ENCODE data around the gene HSPB7. TPM values are rescaled to one million over a fixed set of nuclear protein-coding genes. Genes with fewer than 3 reads are reported as not detected.
A peak's percentile ranks its signal among the peaks of the same experiment; 100 is the strongest.
"Not testable (repeated sequence)": the region's sequence is repeated elsewhere in the genome, so short reads cannot be mapped to it uniquely, and the experiment has no call there.

Gene HSPB7
- polyA plus RNA-seq, 3 donors: 3.6 to 7.3 (median 3.6) TPM

DNA sequence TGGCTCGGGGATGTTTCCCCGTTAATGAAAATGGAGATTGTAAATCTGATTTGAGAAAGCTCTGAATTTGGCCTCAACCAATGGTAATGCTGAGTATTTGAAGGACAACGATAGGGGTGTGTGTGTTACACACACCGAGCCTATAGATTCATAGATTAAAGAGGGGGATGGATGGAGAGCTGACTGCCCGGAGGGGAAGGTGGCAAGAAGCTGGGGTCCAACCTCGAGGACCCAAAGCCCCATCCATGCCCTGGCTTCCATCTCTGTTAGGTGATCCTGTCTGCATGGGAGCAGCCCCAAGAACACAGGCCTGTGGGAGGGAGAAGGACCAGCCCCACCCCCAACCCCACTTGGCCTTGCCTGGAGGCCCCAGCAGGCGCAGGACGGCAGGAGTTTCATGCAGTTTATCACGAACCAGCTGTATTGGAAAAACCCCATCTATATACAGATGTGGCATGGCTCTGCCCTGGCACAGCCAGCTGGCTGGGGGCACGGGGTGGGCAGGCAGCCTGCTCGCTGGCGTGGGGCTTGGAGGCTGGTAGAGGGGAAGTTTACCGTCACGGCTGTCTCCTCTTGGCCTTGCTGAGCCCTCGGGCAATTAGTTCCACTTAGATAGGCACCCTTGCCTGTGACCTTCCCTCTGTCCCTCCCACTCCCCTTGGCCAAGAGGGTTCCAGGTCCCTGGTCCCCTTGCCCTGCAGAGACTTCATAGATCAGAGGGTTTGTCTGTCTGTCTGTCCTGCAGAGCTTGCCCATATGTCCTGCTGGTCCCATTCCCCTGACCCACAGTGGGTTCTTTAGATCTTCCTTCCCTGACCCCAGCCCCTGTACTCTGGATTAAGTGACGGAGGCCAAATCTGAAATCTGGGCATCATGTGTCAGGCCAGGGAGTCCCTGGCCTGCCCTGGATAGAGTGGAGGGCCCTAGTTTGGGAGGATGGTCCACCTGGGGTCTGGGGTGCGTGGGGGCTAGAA is 3.0 kb downstream of the HSPB7 start:
- DNase-seq (ENCODE audit: extremely low read depth in 1 of 11, low read depth in 9 of 11, low spot score in 4 of 11): no peak

DNA sequence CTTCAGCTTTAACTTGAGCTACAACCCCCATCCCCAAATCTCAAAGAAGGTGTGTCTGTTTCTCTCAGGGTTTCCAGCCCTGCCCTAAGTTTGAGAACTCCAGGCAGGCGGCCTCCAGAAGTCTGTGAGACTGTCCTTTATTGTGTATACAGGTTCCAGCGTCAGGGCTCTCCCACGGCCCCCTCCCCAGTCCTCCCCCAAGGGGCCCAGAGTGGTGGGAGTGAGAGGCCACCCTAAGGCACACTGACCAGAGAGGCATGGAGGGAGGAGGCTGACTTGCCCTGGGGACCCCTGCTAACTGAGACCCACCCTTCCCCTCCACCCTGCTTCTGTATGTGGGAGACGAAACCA is 4.0 kb downstream of the HSPB7 start:
- DNase-seq (ENCODE audit: extremely low read depth in 1 of 11, low read depth in 9 of 11, low spot score in 4 of 11): no peak

DNA sequence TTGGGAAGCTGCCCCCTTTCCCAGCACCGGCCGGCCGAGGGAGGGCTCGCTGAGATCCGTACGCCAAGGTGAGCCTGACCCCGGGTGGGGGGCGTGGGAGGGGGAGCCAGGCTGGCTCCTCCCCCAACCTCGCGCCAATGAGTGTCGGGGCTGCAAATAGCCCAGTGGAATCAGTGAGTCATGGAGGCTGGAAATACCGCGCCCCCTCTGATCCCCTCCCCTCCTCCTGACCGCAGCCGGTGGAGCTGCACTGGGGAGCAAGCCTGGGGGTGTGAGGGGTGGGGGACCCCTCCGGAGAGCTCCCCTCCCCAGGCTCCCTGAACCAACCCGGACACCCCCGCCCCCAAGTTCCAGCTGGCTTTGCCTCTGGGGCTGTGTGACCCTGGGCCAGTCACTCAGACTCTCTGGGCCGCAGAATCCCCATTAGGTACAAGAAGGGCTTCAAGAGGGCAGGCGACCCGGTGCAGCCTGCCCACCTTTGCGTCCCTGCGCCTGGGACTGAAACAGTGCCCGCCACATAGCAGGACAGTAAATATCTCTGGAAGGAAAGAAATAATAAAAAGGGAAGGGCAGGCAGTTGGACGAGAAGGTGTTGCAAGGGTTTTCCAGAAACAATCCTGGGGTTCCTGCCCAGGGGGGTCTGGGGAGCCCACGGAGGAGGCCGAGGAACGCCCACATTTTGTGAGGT is 4.5 kb downstream of the HSPB7 start:
- peak in 2 of 11 donors; percentile 58 to 66 for DNase-seq (ENCODE audit: extremely low read depth in 1 of 11, low read depth in 9 of 11, low spot score in 4 of 11)

DNA sequence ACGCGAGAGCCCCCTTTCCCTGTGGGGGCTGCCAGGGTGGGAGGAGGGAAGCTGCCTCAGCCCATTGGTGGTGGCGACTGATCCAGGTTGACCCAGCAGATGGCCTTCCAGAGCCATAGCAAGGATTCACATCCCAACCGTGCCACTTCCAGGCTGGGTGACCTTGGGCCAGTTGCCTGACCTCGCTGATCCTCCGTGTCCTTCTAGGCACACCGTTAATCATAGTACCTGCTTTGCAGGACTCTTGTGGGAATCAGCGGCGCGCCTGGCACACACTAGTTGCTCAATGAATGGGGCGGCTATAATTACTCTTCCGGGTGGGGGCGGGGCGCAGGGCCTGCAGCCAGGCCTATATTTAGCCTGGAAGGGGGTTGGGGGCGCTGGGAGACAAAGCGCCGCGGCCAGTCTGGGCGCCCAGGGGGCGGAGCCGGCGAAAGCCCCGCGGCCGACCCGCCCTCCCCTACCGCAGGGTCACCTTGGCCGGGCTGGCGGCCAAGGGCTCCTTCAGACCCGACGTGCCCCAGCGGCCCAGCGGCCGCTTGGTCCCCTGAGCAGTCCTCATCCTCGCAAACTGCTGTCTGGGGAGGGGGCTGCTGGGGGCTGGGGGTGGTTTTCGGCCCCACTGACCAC is 5.1 kb downstream of the HSPB7 start:
- DNase-seq (ENCODE audit: extremely low read depth in 1 of 11, low read depth in 9 of 11, low spot score in 4 of 11): peak in 2 of 11 donors; percentile 59 to 63

DNA sequence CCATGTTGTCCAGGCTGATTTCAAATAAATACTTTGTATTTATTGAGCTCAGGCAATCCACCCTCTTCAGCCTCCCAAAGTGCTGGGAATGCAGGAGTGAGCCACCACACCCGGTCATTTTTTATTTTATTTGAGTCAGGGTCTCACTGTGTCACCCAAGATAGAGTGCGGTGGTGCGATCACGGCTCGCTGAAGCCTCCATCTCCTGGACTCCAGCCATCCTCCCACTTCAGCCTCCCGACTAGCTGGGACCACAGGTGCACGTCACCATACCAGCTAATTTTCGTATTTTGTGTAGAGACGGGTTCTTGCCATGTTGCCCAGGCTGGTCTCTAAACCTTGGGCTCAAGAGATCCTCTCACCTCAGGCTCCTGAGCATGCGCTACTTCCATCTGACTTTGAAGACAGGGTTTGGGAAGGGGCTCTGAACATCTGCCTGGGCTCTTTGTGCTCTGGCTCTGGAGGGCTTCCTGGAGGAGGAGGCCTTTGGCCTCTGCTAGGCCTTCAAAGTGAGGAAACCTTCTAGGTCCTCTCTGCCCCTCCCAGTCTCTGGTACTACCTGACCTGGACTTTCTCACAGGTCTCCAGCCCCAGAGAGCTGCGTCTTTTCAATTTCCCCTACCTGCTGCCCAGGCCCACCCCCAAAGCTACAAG is 5.8 kb downstream of the HSPB7 start:
- no peak for DNase-seq (ENCODE audit: extremely low read depth in 1 of 11, low read depth in 9 of 11, low spot score in 4 of 11)

DNA sequence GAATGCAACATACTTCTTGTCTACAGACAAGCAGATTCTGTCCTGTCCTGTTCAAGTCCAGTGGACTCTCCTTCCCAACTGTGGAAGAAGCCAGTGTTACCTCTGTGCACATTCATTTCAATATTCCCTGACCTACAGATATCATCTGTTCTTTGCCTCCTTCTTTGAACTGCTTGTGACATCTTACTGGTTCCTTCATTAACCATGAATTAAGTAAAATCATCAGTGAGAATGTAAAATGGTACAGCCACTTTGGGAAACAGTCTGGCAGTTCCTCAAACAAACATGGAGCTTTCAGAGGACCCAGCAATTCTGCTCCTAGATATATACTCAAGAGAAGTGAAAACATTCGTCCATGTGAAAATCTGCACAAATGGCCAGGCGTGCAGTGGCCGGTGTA is 7.0 kb downstream of the HSPB7 start:
- DNase-seq (ENCODE audit: extremely low read depth in 1 of 11, low read depth in 9 of 11, low spot score in 4 of 11): no peak

DNA sequence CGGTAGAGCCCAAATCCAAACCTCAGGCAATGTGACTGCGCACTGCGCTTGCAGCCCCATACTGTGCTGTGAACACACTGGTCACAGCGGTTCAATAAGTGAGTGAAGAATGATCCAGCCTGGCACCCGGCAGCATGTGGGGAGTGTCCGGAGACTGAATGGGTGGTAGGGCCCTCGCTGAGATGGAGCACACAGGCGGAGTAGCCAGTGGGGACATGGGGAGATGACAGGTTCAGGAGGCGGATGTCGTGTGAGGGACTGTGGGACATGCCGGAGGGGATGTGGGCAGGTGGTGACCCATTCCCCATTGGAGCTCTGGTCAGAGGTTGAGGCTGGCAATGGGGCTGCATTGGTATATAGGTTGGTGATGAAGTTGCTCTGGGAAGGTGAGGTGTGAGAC is 8.2 kb downstream of the HSPB7 start:
- no peak for DNase-seq (ENCODE audit: extremely low read depth in 1 of 11, low read depth in 9 of 11, low spot score in 4 of 11)

DNA sequence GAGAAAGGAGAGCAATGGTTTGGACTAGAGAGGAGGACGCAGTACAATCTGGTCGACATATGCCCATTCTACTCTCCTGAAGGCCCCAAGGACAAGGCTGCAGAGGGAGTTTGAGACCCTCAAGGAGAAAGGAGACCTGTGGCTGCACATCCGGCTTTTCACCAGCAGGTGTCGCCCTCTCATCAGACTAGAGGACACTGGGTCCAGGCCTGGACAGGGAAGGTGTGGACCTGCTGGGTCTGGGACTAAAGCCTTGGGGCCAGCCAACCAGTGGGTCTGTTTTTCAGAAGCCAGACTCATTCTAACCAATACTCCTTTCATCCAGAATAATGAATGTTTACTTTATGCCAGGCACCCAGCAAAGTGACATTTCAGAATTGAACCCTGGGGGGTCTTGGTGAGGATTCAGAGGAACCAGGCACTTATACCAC is 8.8 kb downstream of the HSPB7 start:
- DNase-seq (ENCODE audit: extremely low read depth in 1 of 11, low read depth in 9 of 11, low spot score in 4 of 11): peak in 6 of 11 donors; percentile 54 to 74 (median 70)

DNA sequence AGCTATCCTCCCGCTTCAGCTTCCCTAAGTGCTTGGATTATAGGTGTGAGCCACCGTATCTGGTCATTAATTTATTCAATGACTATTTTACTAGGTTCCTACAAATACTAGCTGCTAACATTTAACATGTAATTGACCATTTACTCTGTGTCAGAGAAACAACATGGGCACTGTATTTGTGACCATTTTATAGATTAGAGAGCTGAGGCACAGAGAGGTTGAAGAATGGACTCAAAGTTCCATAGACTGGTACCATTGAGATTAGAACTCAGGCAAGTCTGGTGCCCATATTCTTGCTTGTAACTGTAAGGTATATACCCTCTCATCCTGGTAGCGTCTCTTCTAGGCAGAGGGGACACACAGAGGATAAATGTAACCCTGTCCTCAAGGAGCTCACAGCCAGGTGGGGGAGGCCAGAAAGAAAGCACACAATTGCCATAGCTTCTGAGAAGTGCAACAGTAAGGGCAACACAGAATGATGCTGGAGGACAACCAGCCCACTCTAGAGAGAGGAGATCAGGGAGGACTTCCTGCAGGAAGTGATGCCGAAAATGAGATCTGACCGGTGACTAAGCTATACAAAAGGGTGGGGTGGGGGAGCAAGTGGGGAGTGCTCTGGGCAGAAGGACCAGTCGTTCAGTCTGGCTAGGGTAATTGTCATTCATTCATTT is 10.0 kb downstream of the HSPB7 start:
- no peak for DNase-seq (ENCODE audit: extremely low read depth in 1 of 11, low read depth in 9 of 11, low spot score in 4 of 11)

DNA sequence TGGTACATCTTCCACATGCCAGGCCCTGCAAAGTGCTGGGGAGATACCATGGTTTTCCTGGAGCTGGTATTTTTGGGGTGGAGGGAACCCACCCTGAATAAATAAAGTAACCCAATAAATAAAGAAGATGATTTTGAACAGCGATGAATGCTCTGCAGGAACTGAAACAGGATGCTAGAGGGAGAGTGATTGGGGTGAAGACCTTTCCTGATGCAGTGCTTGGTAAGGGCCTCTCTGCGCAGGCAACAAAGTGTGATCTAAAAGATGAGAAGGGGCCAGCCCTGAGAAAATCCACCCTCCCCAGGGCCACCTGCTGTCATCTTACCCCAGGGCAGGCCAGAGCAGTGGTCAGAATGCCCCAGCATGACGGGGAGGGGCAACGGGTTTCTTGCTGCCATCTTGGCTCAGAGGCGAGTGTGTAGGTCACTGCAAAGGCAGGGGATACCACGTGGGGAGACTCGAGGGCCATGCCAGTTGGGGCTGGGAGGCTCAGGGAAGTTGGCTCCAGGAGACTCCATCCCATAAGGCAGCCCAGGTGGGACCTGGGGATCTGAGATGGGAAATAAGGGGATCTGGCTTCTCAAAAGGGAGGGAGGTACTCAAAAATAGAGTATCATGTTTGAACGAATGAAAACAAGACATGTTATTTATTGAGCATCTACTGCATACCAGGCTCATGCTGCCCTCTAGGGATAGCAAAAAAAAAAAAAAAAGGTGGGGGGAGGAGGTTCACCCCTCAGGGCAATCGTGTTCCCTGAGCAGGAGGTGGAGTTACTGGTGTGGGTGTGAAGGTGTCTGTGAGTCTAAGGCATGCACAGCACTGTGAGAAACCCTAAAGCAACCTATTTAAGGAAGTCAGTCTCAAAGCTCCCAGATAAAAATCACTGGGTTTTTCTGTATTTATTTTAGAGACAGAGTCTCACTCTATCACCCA is 11.0 kb downstream of the HSPB7 start:
- no peak for DNase-seq (ENCODE audit: extremely low read depth in 1 of 11, low read depth in 9 of 11, low spot score in 4 of 11)

DNA sequence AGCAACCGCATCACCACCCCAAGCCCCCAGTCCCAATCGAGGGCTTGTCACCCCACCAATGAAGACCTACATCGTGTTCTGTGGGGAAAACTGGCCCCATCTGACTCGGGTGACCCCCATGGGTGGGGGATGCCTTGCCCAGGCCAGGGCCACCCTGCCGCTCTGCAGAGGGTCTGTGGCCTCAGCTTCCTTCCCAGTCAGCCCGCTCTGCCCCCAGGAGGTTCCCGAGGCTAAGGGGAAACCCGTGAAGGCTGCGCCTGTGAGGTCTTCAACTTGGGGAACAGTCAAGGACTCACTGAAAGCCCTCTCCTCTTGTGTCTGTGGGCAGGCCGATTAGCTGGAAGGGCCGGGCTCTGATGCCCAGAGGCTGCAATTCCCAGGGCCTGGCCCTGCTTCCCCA is 11.8 kb downstream of the HSPB7 start:
- no peak for DNase-seq (ENCODE audit: extremely low read depth in 1 of 11, low read depth in 9 of 11, low spot score in 4 of 11)

DNA sequence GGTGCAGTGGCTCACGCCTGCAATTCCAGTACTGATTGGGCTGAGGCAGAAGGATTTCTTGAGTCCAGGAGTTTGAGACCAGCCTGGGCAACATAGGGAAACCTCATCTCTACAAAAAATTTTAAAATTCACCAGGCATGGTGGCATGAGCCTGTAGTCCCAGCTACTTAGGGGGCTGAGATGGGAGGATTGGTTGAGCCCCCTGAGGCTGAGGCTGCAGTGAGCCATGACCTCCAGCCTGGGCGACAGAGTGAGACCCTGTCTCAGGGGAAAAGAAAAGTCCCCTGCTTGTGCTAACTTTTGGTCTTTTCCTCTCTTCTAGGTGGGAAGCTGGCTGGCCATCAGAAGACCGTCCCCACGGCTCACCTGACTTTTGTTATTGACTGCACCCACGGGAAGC is 12.2 kb downstream of the HSPB7 start:
- no peak for DNase-seq (ENCODE audit: extremely low read depth in 1 of 11, low read depth in 9 of 11, low spot score in 4 of 11)

DNA sequence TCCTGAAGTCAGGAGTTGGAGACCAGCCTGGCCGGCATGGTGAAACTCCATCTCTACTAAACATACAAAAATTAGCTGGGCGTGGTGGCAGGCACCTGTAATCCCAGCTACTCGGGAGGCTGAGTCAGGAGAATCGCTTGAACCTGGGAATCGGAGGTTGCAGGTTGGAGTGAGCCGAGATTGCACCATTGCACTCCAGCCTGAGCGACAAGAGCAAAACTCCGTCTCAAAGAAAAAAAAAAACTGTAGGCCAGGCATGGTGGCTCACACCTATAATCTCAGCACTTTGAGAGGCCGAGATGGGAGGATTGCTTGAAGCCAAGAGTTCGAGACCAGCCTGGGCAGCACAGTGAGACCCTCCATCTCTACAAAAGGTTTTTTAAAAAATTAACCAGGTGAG is 16.6 kb downstream of the HSPB7 start:
- not testable (repeated sequence) for DNase-seq (ENCODE audit: extremely low read depth in 1 of 11, low read depth in 9 of 11, low spot score in 4 of 11)

DNA sequence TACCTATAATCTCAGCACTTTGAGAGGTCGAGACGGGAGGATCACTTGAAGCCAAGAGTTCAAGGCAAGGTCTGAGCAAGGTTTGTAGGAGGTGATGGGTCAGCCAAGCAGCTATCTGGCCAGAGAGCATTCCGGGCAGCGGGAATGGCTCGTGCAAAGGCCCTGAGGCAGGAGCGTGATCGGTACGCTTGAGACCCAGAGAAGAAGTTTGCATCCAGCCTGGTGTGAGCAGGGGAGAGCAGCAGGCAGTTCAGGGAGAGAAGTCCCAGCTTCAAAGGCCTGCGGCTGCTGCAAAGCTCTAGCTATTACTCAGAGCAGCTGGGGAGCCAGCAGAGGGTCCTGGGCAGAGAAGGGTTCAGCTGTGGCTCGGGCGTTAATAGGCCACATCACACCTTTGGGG is 18.9 kb downstream of the HSPB7 start:
- no peak for DNase-seq (ENCODE audit: extremely low read depth in 1 of 11, low read depth in 9 of 11, low spot score in 4 of 11)

DNA sequence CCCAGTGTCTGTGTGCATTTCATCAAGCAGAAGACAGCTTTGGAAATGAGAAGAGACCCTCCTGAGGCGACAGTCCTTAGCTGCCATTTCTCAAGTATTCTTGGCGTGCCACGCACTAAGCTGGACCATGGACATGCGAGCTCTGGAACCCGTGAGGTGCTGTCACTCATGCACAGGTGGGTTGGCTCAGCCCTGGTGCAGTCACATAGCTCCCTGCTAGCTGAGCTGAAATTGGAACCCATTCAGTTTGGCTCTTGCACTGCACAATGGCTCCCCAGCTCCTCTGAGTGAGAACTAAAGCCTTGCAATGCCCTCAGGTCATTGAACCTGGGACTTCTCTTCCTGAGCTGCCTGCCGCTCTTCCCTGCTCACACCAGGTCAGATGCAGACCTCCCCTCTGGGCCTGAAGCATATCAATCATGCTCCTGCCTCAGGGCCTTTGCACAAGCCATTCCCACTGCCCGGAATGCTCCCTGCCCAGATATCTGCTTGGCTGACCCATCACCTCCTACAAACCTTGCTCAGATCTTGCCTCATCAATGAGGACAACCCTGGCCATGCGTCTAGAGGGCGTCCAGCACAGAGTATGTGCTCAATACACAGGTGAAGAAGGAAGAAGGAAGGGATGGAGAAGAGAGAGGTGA is 20.1 kb downstream of the HSPB7 start:
- no peak for DNase-seq (ENCODE audit: extremely low read depth in 1 of 11, low read depth in 9 of 11, low spot score in 4 of 11)

DNA sequence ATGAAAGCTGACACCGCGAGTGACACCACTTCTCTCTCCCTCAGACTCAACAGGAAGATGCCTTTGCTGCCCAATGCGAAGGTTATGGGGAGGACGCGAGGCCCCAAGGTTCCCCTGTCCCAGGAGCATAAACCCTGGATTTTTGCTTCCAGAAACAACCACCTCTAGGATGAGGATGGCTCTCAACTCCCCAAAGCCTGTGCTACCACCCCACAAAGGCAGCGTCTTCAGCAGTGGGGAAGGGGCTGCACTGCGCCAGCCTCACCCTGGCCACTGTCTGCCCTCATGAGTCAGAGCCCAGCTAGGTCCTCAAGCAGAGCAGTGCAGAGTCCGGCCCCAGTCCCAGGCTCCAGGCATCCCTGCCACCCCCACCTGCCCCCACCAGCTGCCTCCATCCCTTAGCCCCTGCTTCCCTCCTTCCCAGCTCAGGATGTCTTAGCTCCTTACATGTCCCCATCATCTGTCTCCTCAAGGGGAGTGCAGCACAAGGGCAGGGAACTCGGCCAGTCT is 20.7 kb downstream of the HSPB7 start:
- DNase-seq (ENCODE audit: extremely low read depth in 1 of 11, low read depth in 9 of 11, low spot score in 4 of 11): no peak
